Choroid plexus epithelial cell (primary cell): Measurements from ENCODE around the gene LONP2.

Experiments
- DNase-seq: peaks from one replicate; pipeline ENCODE4 v3.0.0-alpha.2; 2010; ENCODE audit warnings: low read depth
- H3K4me3 ChIP-seq: 2 replicates; pipeline ENCODE4 v1.5.1; 2011; ENCODE audit warnings: low read depth, mild to moderate bottlenecking, control low read depth, low read length, moderate library complexity
- TF ChIP-seq, protein P1 (sequence below): conservative IDR thresholded peaks from 2 replicates; pipeline ENCODE4 v1.5.1; 2011; ENCODE audit warnings: low read depth, mild to moderate bottlenecking, control low read depth, inconsistent platforms, low read length, moderate library complexity

Gene LONP2

DNA sequence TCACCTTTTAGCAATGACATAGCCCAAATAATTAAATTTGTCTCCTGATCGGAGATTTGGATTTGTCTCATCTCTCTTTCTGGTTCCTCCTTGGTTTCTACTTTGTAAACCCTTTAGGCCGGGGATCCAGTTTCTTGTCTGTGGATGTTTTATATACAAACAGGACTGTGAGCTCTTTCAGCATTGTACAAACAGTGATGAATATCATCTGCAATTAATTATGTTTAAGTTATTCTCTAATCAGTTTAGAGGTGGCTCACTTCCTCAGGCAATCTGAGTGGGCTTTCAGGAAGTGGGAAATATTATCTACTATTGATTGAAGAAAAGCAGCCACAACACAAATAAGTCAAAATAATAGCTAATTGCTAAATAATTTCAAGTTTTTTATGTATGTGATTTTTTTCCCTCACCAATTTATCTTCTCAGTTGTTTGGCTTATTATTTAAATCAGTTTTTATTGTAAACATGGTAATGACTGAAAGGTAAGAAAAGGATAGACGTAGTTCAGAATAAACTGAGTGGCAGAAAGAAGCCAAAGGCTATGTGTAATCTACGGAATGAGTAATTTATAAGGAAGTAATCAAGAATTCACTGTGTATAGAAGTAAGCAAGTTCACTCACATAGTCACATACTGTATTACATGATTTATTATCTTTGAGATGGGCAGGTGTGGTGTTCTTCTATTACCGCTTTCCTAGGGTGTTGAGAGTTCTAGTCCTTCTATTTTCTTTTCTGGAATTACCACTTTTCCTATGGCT lies 6.6 kb downstream of the LONP2 start:
- no peak for DNase-seq
- H3K4me3 ChIP-seq, result no peak overlapping the region
- TF ChIP-seq, protein P1, sequence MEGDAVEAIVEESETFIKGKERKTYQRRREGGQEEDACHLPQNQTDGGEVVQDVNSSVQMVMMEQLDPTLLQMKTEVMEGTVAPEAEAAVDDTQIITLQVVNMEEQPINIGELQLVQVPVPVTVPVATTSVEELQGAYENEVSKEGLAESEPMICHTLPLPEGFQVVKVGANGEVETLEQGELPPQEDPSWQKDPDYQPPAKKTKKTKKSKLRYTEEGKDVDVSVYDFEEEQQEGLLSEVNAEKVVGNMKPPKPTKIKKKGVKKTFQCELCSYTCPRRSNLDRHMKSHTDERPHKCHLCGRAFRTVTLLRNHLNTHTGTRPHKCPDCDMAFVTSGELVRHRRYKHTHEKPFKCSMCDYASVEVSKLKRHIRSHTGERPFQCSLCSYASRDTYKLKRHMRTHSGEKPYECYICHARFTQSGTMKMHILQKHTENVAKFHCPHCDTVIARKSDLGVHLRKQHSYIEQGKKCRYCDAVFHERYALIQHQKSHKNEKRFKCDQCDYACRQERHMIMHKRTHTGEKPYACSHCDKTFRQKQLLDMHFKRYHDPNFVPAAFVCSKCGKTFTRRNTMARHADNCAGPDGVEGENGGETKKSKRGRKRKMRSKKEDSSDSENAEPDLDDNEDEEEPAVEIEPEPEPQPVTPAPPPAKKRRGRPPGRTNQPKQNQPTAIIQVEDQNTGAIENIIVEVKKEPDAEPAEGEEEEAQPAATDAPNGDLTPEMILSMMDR, result no peak

DNA sequence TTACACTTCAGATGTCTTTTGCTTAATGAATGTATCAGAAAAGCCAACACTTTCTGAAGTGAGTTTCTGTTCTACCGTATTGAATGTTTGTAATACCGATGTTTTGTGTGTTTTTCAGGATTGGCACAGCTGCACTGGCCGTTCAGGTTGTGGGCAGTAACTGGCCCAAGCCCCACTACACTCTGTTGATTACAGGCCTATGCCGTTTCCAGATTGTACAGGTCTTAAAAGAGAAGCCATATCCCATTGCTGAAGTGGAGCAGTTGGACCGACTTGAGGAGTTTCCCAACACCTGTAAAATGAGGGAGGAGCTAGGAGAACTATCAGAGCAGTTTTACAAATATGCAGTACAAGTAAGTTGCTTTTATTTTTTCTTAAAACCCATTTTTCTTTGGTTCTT lies 7.9 kb downstream of the LONP2 start:
- H3K4me3 ChIP-seq, result no peak overlapping the region
- TF ChIP-seq, protein P1, result no peak
- no peak for DNase-seq

DNA sequence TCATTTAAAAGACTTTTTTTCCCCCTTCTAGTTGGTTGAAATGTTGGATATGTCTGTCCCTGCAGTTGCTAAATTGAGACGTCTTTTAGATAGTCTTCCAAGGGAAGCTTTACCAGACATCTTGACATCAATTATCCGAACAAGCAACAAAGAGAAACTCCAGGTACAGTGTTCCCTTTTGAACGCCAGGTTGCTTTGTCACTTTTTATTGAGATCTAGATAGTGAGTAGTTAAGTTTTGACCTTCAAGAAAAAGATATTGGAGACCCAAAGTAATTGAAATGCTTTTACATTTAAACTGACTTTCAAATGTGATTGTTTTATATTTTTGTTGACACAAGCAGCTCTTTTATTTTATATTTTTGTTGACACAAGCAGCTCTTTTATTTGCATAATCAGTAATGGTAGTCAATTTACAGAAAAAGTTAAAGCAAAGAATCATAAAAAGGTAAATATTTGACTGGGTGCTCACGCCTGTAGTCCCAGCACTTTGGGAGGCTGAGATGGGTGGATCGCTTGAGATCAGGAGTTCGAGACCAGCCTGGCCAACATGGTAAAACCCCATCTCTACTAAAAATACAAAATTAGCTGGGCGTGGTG lies 12.6 kb downstream of the LONP2 start:
- DNase-seq, result no peak
- TF ChIP-seq, protein P1, result no peak
- no peak overlapping the region for H3K4me3 ChIP-seq

DNA sequence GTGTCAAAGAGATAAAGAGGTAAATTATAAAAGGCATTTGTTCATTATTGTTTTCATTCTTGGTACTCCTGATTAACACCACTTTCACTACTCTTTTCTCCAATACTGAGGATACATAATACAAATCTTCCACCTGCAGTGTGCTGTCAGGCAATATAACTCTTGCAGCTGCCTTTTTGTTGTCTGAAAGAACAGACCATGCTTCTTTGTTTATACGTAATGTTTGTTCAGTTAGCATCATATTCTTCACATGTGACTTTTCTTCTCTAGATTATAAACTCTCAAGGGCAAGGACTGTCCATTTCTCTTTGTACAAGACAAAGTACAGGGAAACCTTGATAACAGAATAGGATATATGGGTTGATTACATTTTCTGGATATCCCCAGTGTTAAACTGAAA lies 17.5 kb downstream of the LONP2 start:
- no peak overlapping the region for H3K4me3 ChIP-seq
- DNase-seq, result no peak
- TF ChIP-seq, protein P1, result no peak

- H3K4me3 ChIP-seq, result no peak overlapping the region
- DNase-seq, result no peak
- TF ChIP-seq, protein P1, result no peak
Measured at GRCh38 chr16:48262631-48263030, 18.5 kb downstream of the LONP2 start.

DNA sequence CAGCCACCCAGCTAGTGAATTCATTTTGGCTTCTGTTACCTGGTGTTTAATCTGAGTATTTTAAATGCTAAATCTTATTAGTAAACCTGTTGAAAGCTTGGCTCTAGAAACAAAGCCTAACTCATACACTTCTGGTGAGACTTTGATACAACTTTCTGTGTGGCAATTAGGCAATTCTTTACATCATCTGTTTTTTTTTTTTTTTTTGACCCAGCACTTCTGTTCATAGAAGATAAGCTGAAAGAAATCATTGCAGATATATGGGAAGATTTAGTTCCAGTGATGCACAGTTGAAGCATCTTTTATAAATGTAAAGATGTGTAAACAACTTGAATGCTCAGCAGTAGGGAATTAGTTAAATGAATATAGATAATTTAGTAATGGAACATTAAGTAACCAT lies 24.9 kb downstream of the LONP2 start:
- no peak for DNase-seq
- TF ChIP-seq, protein P1, result no peak
- H3K4me3 ChIP-seq, result no peak overlapping the region

DNA sequence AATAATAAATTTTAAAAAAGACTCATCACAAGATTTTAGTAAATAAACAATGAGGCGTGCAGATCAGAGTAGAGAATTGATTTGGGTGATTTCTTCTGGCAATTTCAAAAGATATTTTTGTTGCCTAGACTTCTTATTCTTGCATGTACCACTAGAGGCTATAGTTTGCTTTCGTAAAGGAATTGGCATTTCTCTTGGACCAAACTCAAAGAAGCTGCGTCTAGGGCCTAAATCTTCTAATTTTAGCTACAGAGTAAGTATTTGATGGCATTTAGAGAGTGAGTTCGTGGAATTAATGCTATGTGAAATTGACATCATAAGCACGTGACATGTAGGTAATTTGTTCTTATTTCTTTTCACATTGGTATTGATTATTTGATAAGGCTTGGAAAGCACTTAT lies 27.6 kb downstream of the LONP2 start:
- DNase-seq, result peak; percentile 66
- no peak overlapping the region for H3K4me3 ChIP-seq
- TF ChIP-seq, protein P1, result peak; percentile 54
